Measurements from ENCODE around the gene MUC12.

Gene MUC12

GRCh38 chr7:101066833-101067177, 97.4 kb downstream of the MUC12 start:
- no peak for DNase-seq (ENCODE audit: low read depth)

GRCh38 chr7:101068401-101068800, 99.0 kb downstream of the MUC12 start:
- no peak for DNase-seq (ENCODE audit: low read depth)
